Stimulated activated CD4-positive, alpha-beta T cell treated with anti-CD3 and anti-CD28 coated beads, Interleukin-4, amount 100 ng/mL, for 24 hours (primary cell): ENCODE data around the gene TMUB1.

Source experiments
- DNase-seq: peaks from one replicate; pipeline ENCODE4 v3.0.0-alpha.2; 2020

The TMUB1 gene

GRCh38 chr7:151120896-151121295, 37.6 kb upstream of the TMUB1 start:
- DNase-seq, result no peak

DNA sequence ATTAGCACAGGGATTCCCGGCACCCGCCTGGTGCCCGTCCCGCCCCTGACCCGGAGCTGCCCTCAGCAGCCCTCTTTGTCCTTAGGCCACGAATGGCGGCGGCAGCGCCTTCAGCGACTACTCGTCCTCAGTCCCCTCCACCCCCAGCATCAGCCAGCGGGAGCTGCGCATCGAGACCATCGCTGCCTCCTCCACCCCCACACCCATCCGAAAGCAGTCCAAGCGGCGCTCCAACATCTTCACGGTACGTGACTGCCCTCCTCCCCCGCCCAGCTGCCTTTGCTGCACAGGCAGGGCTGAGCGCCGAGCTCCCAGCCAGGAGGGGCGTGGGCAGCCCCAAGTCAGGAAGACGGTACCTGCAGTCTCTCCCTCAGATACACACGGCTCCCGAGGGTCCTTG, 36.6 kb upstream of the TMUB1 start:
- DNase-seq, result no peak

GRCh38 chr7:151119055-151119415, 35.7 kb upstream of the TMUB1 start:
- no peak for DNase-seq

DNA sequence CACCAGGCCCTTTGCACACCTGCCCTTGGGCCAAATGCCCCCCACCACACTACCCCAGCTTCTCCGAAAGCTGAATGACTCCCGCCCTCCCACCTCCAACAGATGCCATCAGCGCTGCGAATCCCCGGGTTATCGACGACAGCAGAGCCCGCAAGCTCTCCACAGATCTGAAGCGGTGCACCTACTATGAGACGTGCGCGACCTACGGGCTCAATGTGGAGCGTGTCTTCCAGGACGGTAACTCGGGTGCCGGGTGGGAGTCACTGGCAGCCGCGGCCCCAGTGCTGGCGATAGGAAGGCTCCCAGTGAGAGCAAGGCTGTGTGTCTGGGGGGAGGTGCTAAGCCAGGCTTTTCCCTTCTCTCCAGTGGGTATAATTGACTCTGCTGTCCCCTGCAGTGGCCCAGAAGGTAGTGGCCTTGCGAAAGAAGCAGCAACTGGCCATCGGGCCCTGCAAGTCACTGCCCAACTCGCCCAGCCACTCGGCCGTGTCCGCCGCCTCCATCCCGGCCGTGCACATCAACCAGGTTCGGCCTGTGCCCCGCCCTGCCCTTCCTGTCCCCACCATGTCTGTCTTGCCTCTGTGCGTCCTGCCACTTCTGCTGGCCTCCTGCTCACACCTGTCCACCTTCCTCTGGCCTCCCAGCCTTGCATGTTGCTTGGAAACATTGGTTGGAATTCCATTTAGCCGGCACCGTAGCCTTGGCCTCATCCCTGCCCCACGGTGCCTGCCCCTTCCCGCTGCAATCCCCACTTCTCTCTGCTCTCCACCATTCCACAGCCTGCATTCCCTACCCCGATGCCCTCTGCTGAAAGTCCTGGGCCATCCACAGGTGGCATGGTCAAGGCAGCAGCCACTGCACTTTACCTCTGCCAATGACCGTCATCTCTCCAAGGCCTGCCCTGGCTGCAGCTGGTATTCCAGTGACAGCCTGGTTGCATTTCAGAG, 35.1 kb upstream of the TMUB1 start:
- DNase-seq, result no peak

- DNase-seq, result peak; percentile 20
Observed at GRCh38 chr7:151117565-151117964, 34.3 kb upstream of the TMUB1 start.

DNA sequence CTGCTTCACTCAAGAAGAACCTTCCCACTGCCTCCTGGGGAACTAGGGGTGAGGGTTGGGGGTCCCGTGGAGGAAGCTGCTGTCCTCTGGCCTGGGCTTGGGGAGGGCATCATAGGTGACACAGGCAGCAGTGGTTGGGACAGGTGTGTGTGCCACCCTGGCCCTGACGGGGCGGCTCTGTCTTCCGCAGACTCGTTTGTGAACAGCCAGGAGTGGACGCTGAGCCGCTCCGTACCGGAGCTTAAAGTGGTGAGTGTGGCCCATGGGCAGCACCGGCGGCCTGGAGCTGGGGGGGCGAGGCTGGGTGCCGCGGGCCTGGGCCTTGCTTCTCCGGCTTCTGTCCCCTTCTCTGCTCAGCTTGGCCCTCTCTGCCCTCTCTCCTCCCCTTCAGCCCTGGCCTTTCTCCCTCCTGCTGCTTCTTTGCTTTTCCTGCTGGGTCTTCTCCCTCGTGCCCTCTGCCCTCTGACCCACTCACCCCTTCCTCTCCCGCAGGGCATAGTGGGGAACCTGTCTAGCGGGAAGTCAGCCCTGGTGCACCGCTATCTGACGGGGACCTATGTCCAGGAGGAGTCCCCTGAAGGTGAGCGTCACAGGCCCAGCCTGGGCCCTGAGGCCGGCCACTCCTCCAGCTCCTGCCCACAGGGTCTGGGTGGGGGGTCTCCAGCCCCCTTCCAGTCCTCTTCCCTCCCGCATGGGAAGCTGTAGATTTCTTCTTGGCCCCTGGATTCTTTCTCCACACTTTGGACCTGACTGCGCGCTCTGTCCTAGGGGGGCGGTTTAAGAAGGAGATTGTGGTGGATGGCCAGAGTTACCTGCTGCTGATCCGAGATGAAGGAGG, 33.5 kb upstream of the TMUB1 start:
- DNase-seq, result no peak

- DNase-seq, result no peak
Observed at GRCh38 chr7:151115836-151116418, 32.6 kb upstream of the TMUB1 start.

- DNase-seq, result peak; percentile 13
Observed at GRCh38 chr7:151115121-151115835, 32.0 kb upstream of the TMUB1 start.

DNA sequence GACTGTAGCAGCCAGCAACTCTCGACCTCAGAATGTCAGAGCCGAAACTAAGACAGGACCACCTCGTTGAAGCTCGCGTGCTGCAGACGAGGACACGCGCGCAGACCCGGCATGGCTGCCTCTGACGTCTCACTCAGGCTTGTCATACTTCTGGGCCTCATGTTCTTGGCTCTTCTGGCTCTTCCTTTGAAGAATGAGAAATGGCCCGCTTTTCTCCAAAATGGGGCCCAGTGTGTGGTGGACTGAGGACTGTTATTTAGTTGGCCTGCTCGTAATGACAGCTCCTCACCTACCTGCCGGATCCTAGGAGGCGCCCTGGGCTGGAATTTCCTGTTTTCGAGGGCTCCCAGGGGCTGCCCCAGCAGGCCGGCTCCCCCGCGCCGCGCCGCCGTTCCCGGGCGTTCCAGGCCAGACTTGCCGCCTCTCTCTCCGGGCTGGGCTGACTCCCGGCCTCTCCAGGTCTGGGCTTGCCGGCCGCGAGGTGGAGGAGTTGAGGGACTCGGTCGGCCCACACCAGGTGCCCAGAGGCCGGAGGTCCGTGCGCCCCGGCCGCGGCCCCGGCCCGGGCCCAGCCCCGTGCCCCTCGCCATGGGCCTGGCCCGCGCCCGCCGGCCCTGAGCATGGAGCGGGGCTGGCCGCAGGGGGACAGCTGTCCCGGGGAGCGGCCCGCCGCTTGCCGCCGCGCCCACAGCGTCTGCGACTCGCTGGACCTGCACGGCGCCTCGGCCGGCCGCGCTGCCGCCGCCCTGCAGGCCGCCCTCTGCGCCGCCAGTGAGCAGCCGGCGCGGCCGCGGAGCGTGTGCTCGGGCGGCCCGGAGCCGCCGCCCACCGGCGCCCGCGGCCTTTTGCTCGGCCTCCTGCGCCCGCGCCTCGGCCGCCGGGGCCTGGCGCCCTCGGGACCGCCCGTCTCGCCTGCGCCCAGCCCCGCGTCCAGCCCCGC, 31.1 kb upstream of the TMUB1 start:
- DNase-seq, result no peak

GRCh38 chr7:151113344-151114150, 30.3 kb upstream of the TMUB1 start:
- no peak for DNase-seq

DNA sequence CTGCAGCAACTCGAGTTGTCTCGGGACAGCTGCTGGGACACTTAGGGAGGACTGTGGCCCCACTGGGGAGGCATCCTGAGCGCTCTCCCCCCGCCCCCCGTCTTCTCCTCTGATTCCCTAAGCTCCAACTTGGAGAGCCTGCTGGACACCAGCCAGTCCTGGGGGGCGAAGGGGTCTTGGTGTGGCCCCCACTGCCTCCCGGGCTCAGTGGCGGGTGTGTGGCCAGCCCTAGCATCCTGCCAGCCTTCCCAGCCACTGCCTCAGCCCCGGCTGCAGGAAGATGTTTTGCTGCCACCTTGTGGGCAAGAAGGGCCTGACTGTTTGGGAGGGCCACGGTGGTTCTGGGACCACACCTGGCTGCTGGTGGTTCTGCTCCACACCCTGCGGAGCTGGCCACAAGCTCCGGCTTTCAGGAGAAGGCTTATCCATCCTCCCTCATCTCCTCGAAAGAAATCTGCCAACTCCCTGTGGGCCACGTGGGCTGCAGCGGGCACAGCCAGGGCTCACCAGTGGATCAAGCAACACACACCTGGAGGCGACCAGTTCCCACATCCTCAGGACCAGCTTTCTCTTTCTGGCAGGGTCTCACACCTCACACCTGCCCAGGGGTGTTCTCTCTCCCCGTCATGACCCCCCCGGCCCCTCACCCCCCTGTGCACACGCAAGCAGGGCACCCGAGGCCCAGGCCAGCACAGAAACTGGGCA, 27.8 kb upstream of the TMUB1 start:
- peak; percentile 81 for DNase-seq

DNA sequence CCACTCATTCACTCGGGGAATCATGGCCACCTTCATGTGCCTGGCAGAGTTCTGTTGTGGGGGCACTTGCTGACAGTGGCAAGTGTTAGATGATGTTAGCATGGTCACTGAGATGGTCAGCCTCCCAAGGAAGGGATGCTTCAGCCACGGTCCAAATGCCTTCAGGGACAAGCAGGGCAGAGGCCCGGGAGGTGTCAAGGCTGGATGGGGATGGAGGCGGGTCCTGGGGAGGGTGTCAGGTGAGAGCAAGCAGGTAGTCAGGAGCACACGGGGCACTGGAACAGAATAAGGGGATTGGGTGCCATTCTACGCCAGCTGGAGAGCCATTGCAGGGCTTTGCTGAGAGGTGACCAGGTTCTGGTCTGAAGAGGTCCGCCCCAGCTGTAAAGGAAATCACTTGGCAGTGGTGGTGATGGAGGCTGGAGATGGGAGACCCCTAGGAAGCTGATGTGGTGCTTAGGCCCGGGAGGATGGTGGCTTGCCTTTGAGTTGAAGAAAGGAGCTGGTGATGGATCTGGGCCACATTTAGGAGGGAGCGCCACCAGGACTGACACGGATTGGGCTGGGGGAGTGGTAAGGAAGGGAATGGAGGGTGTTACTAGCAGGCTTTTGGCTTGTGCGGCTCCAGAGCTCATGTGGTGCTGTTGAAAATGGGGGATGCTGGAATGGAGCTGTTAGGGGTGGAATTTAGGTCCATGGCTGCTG, 27.1 kb upstream of the TMUB1 start:
- no peak for DNase-seq

DNA sequence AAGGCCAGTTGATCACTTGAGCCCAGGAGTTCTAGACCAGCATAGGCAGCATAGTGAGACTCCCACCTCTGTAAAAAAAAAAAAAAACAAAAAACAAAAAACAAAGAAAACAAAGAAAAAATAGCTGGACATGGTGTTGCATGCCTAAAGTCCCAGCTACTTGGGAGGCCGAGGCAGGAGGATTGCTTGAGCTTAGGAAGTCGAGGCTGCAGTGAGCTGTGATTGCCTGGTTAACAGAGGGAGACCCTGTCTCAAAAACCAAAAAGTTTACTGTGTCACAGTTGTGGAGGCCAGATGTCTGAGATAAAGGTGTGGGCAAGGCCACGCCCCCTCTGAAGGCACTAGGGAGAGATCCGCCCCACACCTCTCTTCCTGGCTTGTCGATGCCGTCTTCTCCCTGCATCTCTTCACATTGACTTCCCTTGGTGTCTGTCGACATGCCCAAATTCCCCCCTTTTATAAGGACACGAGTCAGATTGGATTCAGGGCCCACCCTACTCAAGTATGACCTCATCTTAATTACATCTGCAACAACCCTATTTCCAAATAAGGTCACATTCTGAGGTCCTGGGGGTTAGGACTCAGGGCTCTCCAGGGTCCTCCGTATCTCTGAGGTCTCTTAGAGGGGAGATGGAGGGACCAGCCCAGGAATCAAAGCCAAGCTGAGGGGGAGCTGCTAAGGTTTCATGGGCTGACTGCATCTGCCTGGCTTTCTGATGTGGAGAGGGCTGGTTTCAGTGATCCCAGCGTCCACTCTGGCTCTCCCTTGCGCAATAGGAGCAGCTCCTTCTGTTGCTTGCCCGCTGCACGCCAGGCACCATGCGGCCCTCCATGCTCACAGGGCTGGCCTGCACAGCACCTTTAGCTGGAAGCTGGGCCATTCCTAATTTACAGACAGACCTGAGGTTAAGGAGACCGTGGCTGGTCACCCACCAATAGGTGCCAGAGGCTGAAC, 26.1 kb upstream of the TMUB1 start:
- no peak for DNase-seq

DNA sequence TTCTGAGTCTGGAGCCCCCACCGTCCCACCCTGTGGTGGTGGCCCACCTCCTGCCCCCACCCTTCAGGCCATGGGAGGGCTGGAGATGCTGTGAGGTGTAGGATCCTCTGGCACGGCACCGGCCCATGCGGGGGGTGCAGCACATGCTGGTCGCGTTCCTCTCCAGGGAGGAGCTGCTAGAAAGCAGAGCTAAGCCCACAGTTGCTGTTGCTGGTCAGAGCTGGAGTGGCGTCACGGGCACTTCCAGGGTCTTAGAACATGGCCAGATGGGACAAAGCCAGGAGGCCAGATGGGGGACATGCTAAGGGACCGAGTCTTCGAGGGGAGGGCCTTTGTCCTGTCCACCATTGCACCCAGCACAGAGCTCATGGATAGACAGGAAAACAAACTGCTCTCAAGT, 24.6 kb upstream of the TMUB1 start:
- DNase-seq, result no peak

GRCh38 chr7:151104411-151105235, 21.3 kb upstream of the TMUB1 start:
- no peak for DNase-seq

DNA sequence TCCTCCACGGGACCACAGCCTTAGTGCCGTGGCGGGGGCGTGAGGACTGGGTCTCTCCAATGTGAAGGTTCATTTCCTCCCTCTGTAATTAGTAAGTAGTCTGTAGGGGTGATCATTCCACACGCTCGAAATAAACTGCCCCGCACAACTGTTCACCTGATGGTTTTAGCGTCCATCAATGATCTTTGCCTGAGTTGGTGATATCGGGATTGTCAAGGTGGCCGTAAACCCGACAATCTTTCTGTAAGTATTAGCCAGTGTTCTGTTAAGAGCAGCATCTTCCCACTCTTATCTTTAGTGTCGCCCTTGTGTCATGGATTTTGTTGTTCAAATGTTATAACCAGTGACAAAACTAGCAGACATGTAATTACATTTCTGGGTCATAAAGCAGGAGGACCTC, 20.7 kb upstream of the TMUB1 start:
- no peak for DNase-seq

- no peak for DNase-seq
Observed at GRCh38 chr7:151102991-151103390, 19.7 kb upstream of the TMUB1 start.
